ENCODE data around the gene R3HCC1L.

R3HCC1L gene

DNA sequence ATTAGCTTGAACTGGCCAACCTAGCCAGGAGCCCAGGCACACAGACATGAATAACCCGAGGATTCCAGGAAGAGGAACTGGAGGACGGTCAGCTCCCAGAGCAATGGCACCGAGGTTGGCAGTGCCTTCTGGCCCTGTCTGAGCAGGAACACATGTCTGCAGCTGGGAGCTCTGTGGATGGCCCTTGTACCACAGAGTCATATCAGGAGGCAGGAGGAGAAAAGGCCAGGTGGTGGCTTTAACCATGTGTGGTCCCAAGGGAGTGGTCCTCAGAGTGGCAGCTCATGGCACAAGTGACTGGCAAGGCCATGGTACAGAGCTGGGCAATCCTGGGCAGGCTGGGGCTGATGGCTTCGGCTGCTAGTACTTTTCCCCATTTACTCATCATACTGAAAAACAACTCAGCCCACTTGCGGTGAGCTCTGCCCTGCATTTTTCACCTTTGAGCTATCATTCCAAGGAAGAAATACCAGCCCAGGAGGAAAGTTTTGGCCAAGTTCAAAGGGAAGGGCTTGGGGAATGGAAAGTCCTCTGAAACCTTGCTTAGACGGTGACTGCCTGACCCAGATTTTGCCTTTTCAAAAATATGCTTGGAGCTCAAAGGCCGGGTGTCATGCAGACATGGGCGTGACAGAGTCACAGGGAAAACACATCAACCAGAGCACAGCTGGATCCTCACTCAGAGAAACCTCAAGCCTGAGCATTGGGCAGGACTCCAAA lies 159.3 kb downstream of the R3HCC1L start:
- H3K4me3 ChIP-seq (ENCODE audit: low read depth, low read length) = no peak overlapping the region
- TF ChIP-seq MYC (IDR thresholded peaks at IDR 0.05; ENCODE audit: low read depth, low read length) (no peak), POLR2A (IDR thresholded peaks at IDR 0.05; ENCODE audit: extremely low read depth, insufficient read length) (no peak)
- TF ChIP-seq, protein P1, sequence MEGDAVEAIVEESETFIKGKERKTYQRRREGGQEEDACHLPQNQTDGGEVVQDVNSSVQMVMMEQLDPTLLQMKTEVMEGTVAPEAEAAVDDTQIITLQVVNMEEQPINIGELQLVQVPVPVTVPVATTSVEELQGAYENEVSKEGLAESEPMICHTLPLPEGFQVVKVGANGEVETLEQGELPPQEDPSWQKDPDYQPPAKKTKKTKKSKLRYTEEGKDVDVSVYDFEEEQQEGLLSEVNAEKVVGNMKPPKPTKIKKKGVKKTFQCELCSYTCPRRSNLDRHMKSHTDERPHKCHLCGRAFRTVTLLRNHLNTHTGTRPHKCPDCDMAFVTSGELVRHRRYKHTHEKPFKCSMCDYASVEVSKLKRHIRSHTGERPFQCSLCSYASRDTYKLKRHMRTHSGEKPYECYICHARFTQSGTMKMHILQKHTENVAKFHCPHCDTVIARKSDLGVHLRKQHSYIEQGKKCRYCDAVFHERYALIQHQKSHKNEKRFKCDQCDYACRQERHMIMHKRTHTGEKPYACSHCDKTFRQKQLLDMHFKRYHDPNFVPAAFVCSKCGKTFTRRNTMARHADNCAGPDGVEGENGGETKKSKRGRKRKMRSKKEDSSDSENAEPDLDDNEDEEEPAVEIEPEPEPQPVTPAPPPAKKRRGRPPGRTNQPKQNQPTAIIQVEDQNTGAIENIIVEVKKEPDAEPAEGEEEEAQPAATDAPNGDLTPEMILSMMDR (IDR thresholded peaks at IDR 0.05; ENCODE audit: low read depth, low read length) = no peak
- TF ChIP-seq, protein P2, sequence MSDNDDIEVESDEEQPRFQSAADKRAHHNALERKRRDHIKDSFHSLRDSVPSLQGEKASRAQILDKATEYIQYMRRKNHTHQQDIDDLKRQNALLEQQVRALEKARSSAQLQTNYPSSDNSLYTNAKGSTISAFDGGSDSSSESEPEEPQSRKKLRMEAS (IDR thresholded peaks at IDR 0.05; ENCODE audit: low read depth, low read length) = no peak
- no peak for DNase-seq (ENCODE audit: low read depth)

DNA sequence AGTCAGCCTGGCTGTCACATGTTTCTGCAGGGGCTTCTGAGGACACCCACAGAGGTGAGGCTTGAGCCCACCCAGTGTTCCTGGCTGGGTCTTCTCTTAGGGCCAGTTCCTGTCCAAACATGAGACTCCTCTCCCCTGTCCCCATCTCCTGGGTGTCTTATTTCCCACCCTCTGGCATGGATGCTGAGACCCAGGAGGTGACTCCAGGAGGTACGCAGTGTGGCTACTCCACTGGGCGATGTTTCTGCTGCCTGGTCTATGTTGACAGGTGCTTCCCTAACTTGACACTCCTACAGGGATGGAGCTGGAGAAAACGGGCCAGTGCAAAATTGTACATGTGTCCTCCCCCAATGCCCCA lies 159.8 kb downstream of the R3HCC1L start:
- DNase-seq (ENCODE audit: low read depth) = no peak
- no peak for TF ChIP-seq MYC (IDR thresholded peaks at IDR 0.05; ENCODE audit: low read depth, low read length)
- TF ChIP-seq, protein P1 (IDR thresholded peaks at IDR 0.05; ENCODE audit: low read depth, low read length) = no peak
- no peak for TF ChIP-seq POLR2A (IDR thresholded peaks at IDR 0.05; ENCODE audit: extremely low read depth, insufficient read length)
- TF ChIP-seq, protein P2 (IDR thresholded peaks at IDR 0.05; ENCODE audit: low read depth, low read length) = no peak
- H3K4me3 ChIP-seq (ENCODE audit: low read depth, low read length) = no peak overlapping the region

Measured in NB4 (cell line).